Mesenchymal stem cell (in vitro differentiated cells and primary cell): ENCODE results near the gene RAB6A.
A peak's percentile ranks its signal among the peaks of the same experiment; 100 is the strongest.

Experiments used
- DNase-seq: peaks from one replicate; pipeline ENCODE4 v3.0.0-alpha.2; 2013
- H2AFZ ChIP-seq: one replicate; pipeline ENCODE4 v1.6.1; 2013; ENCODE audit warnings: low read depth, mild to moderate bottlenecking, control low read depth, inconsistent platforms, low read length, moderate library complexity
- H2AK5ac ChIP-seq: 2 replicates; pipeline ENCODE4 v1.6.1; 2013; ENCODE audit warnings: low read length, moderate library complexity, mild to moderate bottlenecking, inconsistent platforms; ENCODE audit not compliant: severe bottlenecking
- H2BK120ac ChIP-seq: one replicate; pipeline ENCODE4 v1.6.1; 2013; ENCODE audit warnings: low read depth, mild to moderate bottlenecking, inconsistent platforms, low read length, moderate library complexity
- H2BK12ac ChIP-seq, 2 experiments: one replicate each; pipeline ENCODE4 v1.6.1; 2013; ENCODE audit warnings: inconsistent platforms in 2 of 2, low read length in 2 of 2, mild to moderate bottlenecking in 2 of 2, moderate library complexity in 2 of 2, control low read depth in 1 of 2
- H2BK15ac ChIP-seq: one replicate; pipeline ENCODE4 v1.6.1; 2013; ENCODE audit warnings: mild to moderate bottlenecking, low read depth, inconsistent platforms; ENCODE audit not compliant: poor library complexity, severe bottlenecking
- H2BK5ac ChIP-seq: 2 replicates; pipeline ENCODE4 v1.6.1; 2013; ENCODE audit warnings: low read depth, mild to moderate bottlenecking, low read length, control low read depth, inconsistent platforms; ENCODE audit not compliant: poor library complexity, severe bottlenecking
- H3K14ac ChIP-seq, 2 experiments: one replicate each; pipeline ENCODE4 v1.6.1; 2013; ENCODE audit warnings: inconsistent platforms in 2 of 2, low read length in 2 of 2, control low read depth in 1 of 2, mild to moderate bottlenecking in 1 of 2, moderate library complexity in 1 of 2
- H3K18ac ChIP-seq, 2 experiments: one replicate each; pipeline ENCODE4 v1.6.1; 2013; ENCODE audit warnings: inconsistent platforms in 2 of 2, low read length in 2 of 2, control low read depth in 1 of 2, low read depth in 1 of 2, mild to moderate bottlenecking in 1 of 2
- H3K23ac ChIP-seq, 2 experiments: one replicate each; pipeline ENCODE4 v1.6.1; 2013; ENCODE audit warnings: inconsistent platforms in 2 of 2, low read length in 2 of 2, mild to moderate bottlenecking in 2 of 2, moderate library complexity in 2 of 2, control low read depth in 1 of 2
- H3K27ac ChIP-seq: 2 replicates; pipeline ENCODE4 v1.5.1; 2013; ENCODE audit warnings: mild to moderate bottlenecking, moderate library complexity, low read length, control low read depth, inconsistent platforms; ENCODE audit not compliant: poor library complexity, severe bottlenecking
- H3K27me3 ChIP-seq, 2 experiments: 2 replicates each; pipeline versions ENCODE4 v1.6.1 to v1.7.0; 2013; ENCODE audit warnings: low read length in 2 of 2, mild to moderate bottlenecking in 2 of 2, moderate library complexity in 2 of 2, control low read depth in 1 of 2, inconsistent platforms in 1 of 2; ENCODE audit not compliant: control insufficient read depth in 1 of 2, insufficient read depth in 1 of 2
- H3K36me3 ChIP-seq, 2 experiments: 2 replicates each; pipeline versions ENCODE4 v1.6.1 to v1.7.0; 2013; ENCODE audit warnings: low read length in 2 of 2, control low read depth in 1 of 2, inconsistent platforms in 1 of 2, low read depth in 1 of 2, mild to moderate bottlenecking in 1 of 2; ENCODE audit not compliant: insufficient read depth in 2 of 2, control insufficient read depth in 1 of 2
- H3K4ac ChIP-seq, 2 experiments: one replicate each; pipeline ENCODE4 v1.6.1; 2013; ENCODE audit warnings: inconsistent platforms in 2 of 2, low read length in 2 of 2, mild to moderate bottlenecking in 2 of 2, moderate library complexity in 2 of 2, control low read depth in 1 of 2, low read depth in 1 of 2
- H3K4me1 ChIP-seq: 2 replicates; pipeline ENCODE4 v1.6.1; 2013; ENCODE audit warnings: low read depth, low read length, control low read depth; ENCODE audit not compliant: control insufficient read depth, insufficient read depth
- H3K4me2 ChIP-seq: 2 replicates; pipeline ENCODE4 v1.6.1; 2013; ENCODE audit warnings: low read length, mild to moderate bottlenecking, inconsistent platforms; ENCODE audit not compliant: poor library complexity, severe bottlenecking
- H3K4me3 ChIP-seq, 2 experiments: 2 replicates each; pipeline versions ENCODE4 v1.5.1 to v1.7.0; 2013; ENCODE audit warnings: low read length in 2 of 2, mild to moderate bottlenecking in 2 of 2, control low read depth in 1 of 2, low read depth in 1 of 2; ENCODE audit not compliant: insufficient read depth in 1 of 2
- H3K79me1 ChIP-seq: replicated peaks from 2 replicates; pipeline ENCODE4 v1.6.1; 2013; ENCODE audit warnings: mild to moderate bottlenecking, control low read depth, low read length, inconsistent platforms; ENCODE audit not compliant: poor library complexity, severe bottlenecking
- H3K9ac ChIP-seq: 2 replicates; pipeline ENCODE4 v1.7.0; 2013; ENCODE audit warnings: mild to moderate bottlenecking, low read length, moderate library complexity
- H3K9me3 ChIP-seq: 2 replicates; pipeline ENCODE4 v1.7.0; 2013; ENCODE audit warnings: mild to moderate bottlenecking, low read length; ENCODE audit not compliant: control insufficient read depth
- H4K8ac ChIP-seq: one replicate; pipeline ENCODE4 v1.6.1; 2013; ENCODE audit warnings: inconsistent platforms, mild to moderate bottlenecking, low read length, moderate library complexity
- H4K91ac ChIP-seq: one replicate; pipeline ENCODE4 v1.6.1; 2013; ENCODE audit warnings: mild to moderate bottlenecking, low read length, inconsistent platforms
- WGBS: methylation state at CpG from one replicate; pipeline ENCODE4 v1.1.7; 2013; ENCODE audit warnings: mixed read lengths; 5-methylcytosine and 5-hydroxymethylcytosine counted together

The RAB6A gene

GRCh38 chr11:73629907-73630306 lies 131.0 kb downstream of the RAB6A start:
- no peak overlapping the region for H2BK12ac ChIP-seq
- H3K4ac ChIP-seq: no peak overlapping the region
- H2BK5ac ChIP-seq: no peak overlapping the region
- no peak overlapping the region for H2BK15ac ChIP-seq
- peaks cover 7 to 21% of the 10 kb centered on the region in 2 experiments for H3K27me3 ChIP-seq
- no peak overlapping the region for H3K27ac ChIP-seq
- H2AFZ ChIP-seq: no peak overlapping the region
- no peak for DNase-seq
- peaks cover 3% of the 10 kb centered on the region for H3K4me1 ChIP-seq
- WGBS: 80% methylated on average over 7 of the region's 7 CpGs
- no peak overlapping the region for H2BK120ac ChIP-seq
- no peak overlapping the region for H3K18ac ChIP-seq
- H3K4me2 ChIP-seq: no peak overlapping the region
- no peak overlapping the region for H3K14ac ChIP-seq
- no peak overlapping the region for H2AK5ac ChIP-seq
- H3K9me3 ChIP-seq: no peaks in the 10 kb centered on the region
- no peak overlapping the region for H4K91ac ChIP-seq
- no peak overlapping the region for H3K9ac ChIP-seq
- H3K79me1 ChIP-seq: no peaks in the 10 kb centered on the region
- H4K8ac ChIP-seq: no peak overlapping the region
- H3K23ac ChIP-seq: no peak overlapping the region
- H3K4me3 ChIP-seq: no peak overlapping the region
- H3K36me3 ChIP-seq: no peaks in the 10 kb centered on the region

GRCh38 chr11:73625696-73626318 lies 135.1 kb downstream of the RAB6A start:
- Histone ChIP-seq H2BK12ac (no peak overlapping the region), H3K9ac (peak overlapping the region; percentile 72), H3K9me3 (no peaks in the 10 kb centered on the region), H3K18ac (no peak overlapping the region), H3K14ac (no peak overlapping the region), H2AFZ (no peak overlapping the region), H3K27ac (no peak overlapping the region), H3K4ac (no peak overlapping the region), H2BK5ac (no peak overlapping the region), H3K4me3 (peak overlapping the region in 1 of 2 experiments; percentile 67), H3K36me3 (no peaks in the 10 kb centered on the region), H4K91ac (peak overlapping the region; percentile 18), H2BK15ac (peak overlapping the region; percentile 20), H2AK5ac (no peak overlapping the region), H3K4me1 (peaks cover 3% of the 10 kb centered on the region), H3K27me3 (peaks cover 17 to 39% of the 10 kb centered on the region in 2 experiments), H4K8ac (no peak overlapping the region), H3K79me1 (no peaks in the 10 kb centered on the region), H3K23ac (no peak overlapping the region), H2BK120ac (no peak overlapping the region), H3K4me2 (no peak overlapping the region)
- peak; percentile 67 for DNase-seq
- WGBS: 41% methylated on average over 15 of the region's 19 CpGs
